ENCODE measurements around the gene MOXD1. TPM values are rescaled to one million over a fixed set of nuclear protein-coding genes. Genes with fewer than 3 reads are reported as not detected.
A peak's percentile ranks its signal among the peaks of the same experiment; 100 is the strongest.

MOXD1 gene
- total RNA-seq (not detected), polyA plus RNA-seq (not detected), total RNA-seq (not detected)

DNA sequence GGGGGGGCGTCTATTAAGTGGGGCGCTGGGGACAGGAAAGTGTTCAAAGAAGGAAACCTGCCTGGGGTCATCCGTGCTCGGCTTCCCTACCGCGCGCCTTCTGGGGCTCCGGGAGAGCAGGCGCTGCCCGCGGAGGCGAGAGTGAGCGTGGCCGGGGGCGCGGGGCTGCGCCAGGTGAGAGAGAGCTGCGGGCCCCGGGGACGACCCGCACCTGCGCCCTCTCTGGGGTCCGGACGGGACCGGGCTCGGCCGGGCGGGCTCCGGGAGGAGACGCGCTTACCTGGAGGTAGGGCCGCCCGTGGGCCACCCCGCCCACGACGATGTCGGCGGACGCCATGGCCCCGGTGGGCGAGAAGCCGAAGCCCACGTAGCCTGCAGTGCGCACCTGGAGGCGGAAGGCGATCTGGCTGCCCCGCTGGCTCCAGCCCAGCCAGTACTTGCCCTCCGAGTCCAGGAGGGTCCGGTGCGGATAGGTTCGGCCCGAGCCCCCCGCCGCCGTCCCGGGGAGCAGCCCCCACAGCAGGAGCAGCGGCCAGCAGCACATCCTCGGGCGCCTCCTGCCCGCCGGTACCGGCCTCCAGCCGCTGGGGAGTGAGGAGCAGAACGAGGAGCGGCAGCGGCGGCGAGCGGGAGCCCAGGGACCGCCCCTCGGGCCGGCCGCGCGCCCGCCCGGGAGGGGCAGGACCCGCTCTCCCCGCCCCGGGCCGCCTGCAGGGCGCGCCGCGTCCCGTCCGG is at the start of gene MOXD1:
TSS of gene MOXD1 (minus strand) at position 593 of the 735 bp plus-strand sequence. CDS start at position 544, 49 bp downstream.
- DNase-seq (peak in 1 of 9 donors; percentile 6), ATAC-seq (peak; percentile 32)
- H3K27me3 ChIP-seq (ENCODE audit: control insufficient read depth in 2 of 2, insufficient read depth in 2 of 2, low read length in 2 of 2), result peaks cover 4% of the 10 kb centered on the region in 2 donors
- no peak within 1 kb of the TSS for H3K27ac ChIP-seq (ENCODE audit: low read depth, low read length)
- no peaks in the 10 kb centered on the region for H3K9me3 ChIP-seq (ENCODE audit: control insufficient read depth in 2 of 3, low read length in 3 of 3)
- peaks cover 62 to 85% (median 72%) of the 10 kb centered on the region in 5 donors for H3K27me3 Mint-ChIP-seq
- H3K4me1 Mint-ChIP-seq, result peaks cover 0 to 22% (median 15%) of the 10 kb centered on the region in 7 donors
- H3K4me3 Mint-ChIP-seq, result peak within 1 kb of the TSS; percentile 17 to 70 (median 50)
- H3K4me1 ChIP-seq (ENCODE audit: control insufficient read depth in 2 of 2, insufficient read depth in 2 of 2, low read length in 2 of 2), result no peaks in the 10 kb centered on the region
- no peak within 1 kb of the TSS for H3K4me3 ChIP-seq (ENCODE audit: low read length)
- H3K36me3 ChIP-seq (ENCODE audit: control insufficient read depth in 2 of 3, insufficient read depth in 3 of 3, low read length in 3 of 3), result no peaks in the 10 kb centered on the region
- ChIA-PET CTCF (no interaction called here), POLR2A (no interaction called here)
- H3K27ac Mint-ChIP-seq, result no peak within 1 kb of the TSS
- intact Hi-C loops (cut with micrococcal nuclease), result no loop called here
- H3K9me3 Mint-ChIP-seq, result peaks cover 0 to 11% (median 2%) of the 10 kb centered on the region in 11 donors
- H3K36me3 Mint-ChIP-seq, result peaks cover 0 to 4% (median 0%) of the 10 kb centered on the region in 5 donors

DNA sequence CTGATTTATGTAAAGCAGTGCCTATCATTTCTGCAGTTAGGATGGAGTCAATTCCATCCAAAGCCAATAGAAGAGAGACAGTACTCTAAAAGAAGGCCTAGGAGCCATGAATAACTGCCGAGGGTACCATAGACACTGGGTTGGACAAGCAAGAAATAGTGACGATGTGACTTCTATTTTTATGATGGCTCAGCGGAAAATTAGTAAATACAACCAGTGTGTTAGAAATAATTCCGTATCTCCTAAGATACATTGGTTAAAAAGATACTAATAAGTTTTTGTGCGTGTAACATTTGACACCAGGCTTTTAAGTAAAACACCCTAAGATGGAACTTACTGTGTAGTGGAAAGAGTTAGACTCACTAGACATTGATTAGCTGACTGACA is 45.6 kb upstream of the MOXD1 start:
- DNase-seq (no peak), ATAC-seq (no peak)
- no peak overlapping the region for H3K4me3 ChIP-seq (ENCODE audit: low read length)
- no peaks in the 10 kb centered on the region for H3K4me1 ChIP-seq (ENCODE audit: control insufficient read depth in 2 of 2, insufficient read depth in 2 of 2, low read length in 2 of 2)
- no peaks in the 10 kb centered on the region for H3K27me3 ChIP-seq (ENCODE audit: control insufficient read depth in 2 of 2, insufficient read depth in 2 of 2, low read length in 2 of 2)
- no peaks in the 10 kb centered on the region for H3K27me3 Mint-ChIP-seq
- POLR2A ChIA-PET, result no interaction called here
- no peak overlapping the region for H3K27ac Mint-ChIP-seq
- peaks cover 0 to 5% (median 0%) of the 10 kb centered on the region in 3 experiments for H3K9me3 ChIP-seq (ENCODE audit: control insufficient read depth in 2 of 3, low read length in 3 of 3)
- H3K4me1 Mint-ChIP-seq, result no peaks in the 10 kb centered on the region
- H3K9me3 Mint-ChIP-seq, result peaks cover 0 to 24% (median 5%) of the 10 kb centered on the region in 11 donors
- intact Hi-C loops (cut with micrococcal nuclease), result no loop called here
- peaks cover 0 to 21% (median 15%) of the 10 kb centered on the region in 5 donors for H3K36me3 Mint-ChIP-seq
- no peak overlapping the region for H3K4me3 Mint-ChIP-seq
- H3K36me3 ChIP-seq (ENCODE audit: control insufficient read depth in 2 of 3, insufficient read depth in 3 of 3, low read length in 3 of 3), result no peaks in the 10 kb centered on the region
- no peak overlapping the region for H3K27ac ChIP-seq (ENCODE audit: low read depth, low read length)
- CTCF ChIA-PET, result interaction anchor here (0.7 kb wide), 1 partner anchor 1570 kb away, joined by 3 read pairs; no protein-coding TSS in a partner anchor

DNA sequence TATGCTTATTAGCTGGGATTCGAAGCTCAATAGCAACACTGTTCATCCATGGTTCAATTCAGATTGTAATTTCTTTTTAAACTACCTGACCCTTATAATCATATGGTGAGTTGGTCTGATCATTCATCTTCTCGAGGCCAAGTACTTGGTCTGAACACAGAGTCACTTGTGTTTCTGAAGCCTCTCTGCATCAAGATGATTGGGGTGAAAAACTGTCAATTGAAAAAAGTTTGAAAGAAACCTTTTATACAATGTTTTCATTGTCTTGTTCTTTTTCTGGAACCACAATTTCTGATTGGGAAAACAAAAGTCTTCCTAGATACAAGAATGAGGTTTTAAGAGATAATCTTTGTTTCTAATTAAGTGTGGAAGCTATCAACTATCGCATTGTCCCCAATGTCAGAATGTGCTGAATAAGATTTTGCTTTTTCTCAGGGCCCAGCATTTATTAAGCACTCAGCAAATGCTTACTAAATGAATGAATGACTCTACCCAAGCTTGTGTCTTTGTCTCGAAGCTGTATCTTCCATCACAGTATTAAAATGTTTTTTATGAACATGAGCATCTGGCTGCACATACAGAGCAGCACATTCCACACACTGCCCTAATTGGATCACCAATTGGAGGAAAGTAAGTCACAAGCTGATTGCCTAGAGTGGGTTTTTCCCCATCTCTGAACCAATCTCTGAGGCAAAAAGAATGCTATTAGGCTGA is 45.0 kb upstream of the MOXD1 start:
- Histone ChIP-seq H3K4me1 (ENCODE audit: control insufficient read depth in 2 of 2, insufficient read depth in 2 of 2, low read length in 2 of 2) (no peaks in the 10 kb centered on the region), H3K27ac (ENCODE audit: low read depth, low read length) (no peak overlapping the region), H3K4me3 (ENCODE audit: low read length) (no peak overlapping the region), H3K9me3 (ENCODE audit: control insufficient read depth in 2 of 3, low read length in 3 of 3) (peaks cover 0 to 6% (median 0%) of the 10 kb centered on the region in 3 experiments), H3K36me3 (ENCODE audit: control insufficient read depth in 2 of 3, insufficient read depth in 3 of 3, low read length in 3 of 3) (no peaks in the 10 kb centered on the region), H3K27me3 (ENCODE audit: control insufficient read depth in 2 of 2, insufficient read depth in 2 of 2, low read length in 2 of 2) (no peaks in the 10 kb centered on the region)
- no peaks in the 10 kb centered on the region for H3K27me3 Mint-ChIP-seq
- intact Hi-C loops (cut with micrococcal nuclease), result no loop called here
- ChIA-PET CTCF (no interaction called here), POLR2A (no interaction called here)
- peaks cover 0 to 16% (median 9%) of the 10 kb centered on the region in 5 donors for H3K36me3 Mint-ChIP-seq
- H3K4me1 Mint-ChIP-seq, result no peaks in the 10 kb centered on the region
- no peak for DNase-seq
- H3K9me3 Mint-ChIP-seq, result peaks cover 0 to 29% (median 8%) of the 10 kb centered on the region in 11 donors
- no peak overlapping the region for H3K27ac Mint-ChIP-seq
- no peak overlapping the region for H3K4me3 Mint-ChIP-seq
- no peak for ATAC-seq

DNA sequence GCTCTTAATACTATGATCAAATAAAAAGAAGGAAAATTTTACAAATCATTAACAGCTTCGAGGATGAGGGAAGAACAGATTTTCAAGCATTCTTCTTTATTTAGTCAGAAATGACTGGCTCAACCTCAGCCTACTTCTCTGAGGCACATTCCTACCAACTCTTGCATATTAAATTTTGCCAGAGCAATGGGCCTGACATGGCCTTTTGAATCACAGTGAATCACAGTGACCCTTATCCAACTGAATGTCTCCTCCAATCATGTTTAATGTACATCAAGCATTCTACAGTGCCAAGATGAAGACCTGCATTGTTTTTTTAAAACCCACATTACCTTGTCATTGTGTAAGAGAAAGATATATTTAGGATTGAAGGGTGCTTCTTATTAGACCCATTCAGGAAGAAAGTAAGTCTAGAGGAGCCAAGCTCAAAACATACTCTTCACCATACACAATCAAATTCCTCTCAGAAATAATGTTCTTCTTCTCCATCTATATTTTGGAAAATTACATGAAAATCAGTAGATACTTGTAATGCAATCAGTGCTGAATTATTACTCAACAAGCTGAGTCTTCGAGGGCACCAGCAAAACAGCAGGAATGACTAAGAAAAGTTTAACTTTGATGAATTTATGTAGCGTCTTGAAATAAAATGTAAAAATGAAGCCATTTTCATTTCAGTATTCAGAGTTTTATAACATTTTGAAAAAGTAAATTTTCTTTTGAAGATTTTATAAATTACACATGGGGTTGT is 44.1 kb upstream of the MOXD1 start:
- peaks cover 0 to 37% (median 13%) of the 10 kb centered on the region in 11 donors for H3K9me3 Mint-ChIP-seq
- ChIA-PET CTCF (no interaction called here), POLR2A (no interaction called here)
- Histone ChIP-seq H3K27me3 (ENCODE audit: control insufficient read depth in 2 of 2, insufficient read depth in 2 of 2, low read length in 2 of 2) (no peaks in the 10 kb centered on the region), H3K36me3 (ENCODE audit: control insufficient read depth in 2 of 3, insufficient read depth in 3 of 3, low read length in 3 of 3) (no peaks in the 10 kb centered on the region), H3K4me1 (ENCODE audit: control insufficient read depth in 2 of 2, insufficient read depth in 2 of 2, low read length in 2 of 2) (no peaks in the 10 kb centered on the region), H3K4me3 (ENCODE audit: low read length) (no peak overlapping the region), H3K27ac (ENCODE audit: low read depth, low read length) (no peak overlapping the region), H3K9me3 (ENCODE audit: control insufficient read depth in 2 of 3, low read length in 3 of 3) (peaks cover 0 to 11% (median 0%) of the 10 kb centered on the region in 3 experiments)
- peaks cover 0 to 9% (median 2%) of the 10 kb centered on the region in 5 donors for H3K36me3 Mint-ChIP-seq
- intact Hi-C loops (cut with micrococcal nuclease), result no loop called here
- ATAC-seq, result no peak
- no peak overlapping the region for H3K4me3 Mint-ChIP-seq
- no peak overlapping the region for H3K27ac Mint-ChIP-seq
- H3K4me1 Mint-ChIP-seq, result no peaks in the 10 kb centered on the region
- no peaks in the 10 kb centered on the region for H3K27me3 Mint-ChIP-seq
- no peak for DNase-seq

DNA sequence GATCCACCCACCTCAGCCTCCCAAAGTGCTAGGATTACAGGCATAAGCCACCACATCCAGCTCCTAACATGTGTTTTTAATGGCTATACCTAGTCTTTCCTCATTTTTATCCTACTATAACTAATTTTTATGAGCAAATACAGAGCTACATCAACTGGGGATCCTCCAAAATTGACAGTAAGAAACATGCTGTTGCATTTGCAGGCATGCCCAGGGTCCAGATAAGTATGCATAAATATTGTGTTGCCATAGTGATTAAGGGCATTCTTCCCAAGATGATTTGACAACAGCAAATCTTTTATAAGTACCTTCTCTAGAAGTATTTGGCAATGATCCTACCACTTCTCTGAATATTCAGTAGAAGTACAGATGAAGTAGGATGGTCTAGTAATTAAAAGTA is 41.9 kb upstream of the MOXD1 start:
- no peaks in the 10 kb centered on the region for H3K36me3 ChIP-seq (ENCODE audit: control insufficient read depth in 2 of 3, insufficient read depth in 3 of 3, low read length in 3 of 3)
- Mint-ChIP-seq H3K27me3 (no peaks in the 10 kb centered on the region), H3K4me3 (no peak overlapping the region), H3K9me3 (peaks cover 0 to 42% (median 22%) of the 10 kb centered on the region in 11 donors), H3K36me3 (no peaks in the 10 kb centered on the region), H3K4me1 (no peaks in the 10 kb centered on the region), H3K27ac (no peak overlapping the region)
- H3K4me1 ChIP-seq (ENCODE audit: control insufficient read depth in 2 of 2, insufficient read depth in 2 of 2, low read length in 2 of 2), result no peaks in the 10 kb centered on the region
- ChIA-PET CTCF (interaction anchor here (1.1 kb wide), 1 partner anchor 163 kb away, joined by 5 read pairs; no protein-coding TSS in a partner anchor), POLR2A (no interaction called here)
- no peak overlapping the region for H3K27ac ChIP-seq (ENCODE audit: low read depth, low read length)
- H3K4me3 ChIP-seq (ENCODE audit: low read length), result no peak overlapping the region
- intact Hi-C loops (cut with micrococcal nuclease), result no loop called here
- no peak for DNase-seq
- peaks cover 0 to 11% (median 0%) of the 10 kb centered on the region in 3 experiments for H3K9me3 ChIP-seq (ENCODE audit: control insufficient read depth in 2 of 3, low read length in 3 of 3)
- no peak for ATAC-seq
- H3K27me3 ChIP-seq (ENCODE audit: control insufficient read depth in 2 of 2, insufficient read depth in 2 of 2, low read length in 2 of 2), result no peaks in the 10 kb centered on the region

DNA sequence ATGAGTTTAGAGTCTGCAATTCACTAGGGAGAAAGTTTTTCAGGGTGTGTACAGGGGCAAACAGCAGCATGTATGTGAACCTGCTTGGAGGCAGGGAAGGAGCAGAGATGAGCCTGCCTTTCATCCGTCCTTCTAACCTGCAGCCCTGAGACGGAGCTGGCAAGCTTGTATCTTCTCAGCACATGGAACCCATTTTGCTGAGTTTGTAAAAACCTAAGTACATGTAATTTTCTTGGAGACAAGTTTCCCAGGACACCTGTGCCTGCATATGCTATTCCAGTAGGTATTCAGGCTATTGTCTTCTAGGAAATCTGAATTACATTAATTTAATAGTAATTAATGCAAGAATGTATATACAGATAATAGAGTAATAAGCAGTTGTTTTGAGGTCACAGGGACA is 28.8 kb upstream of the MOXD1 start:
- Mint-ChIP-seq H3K27me3 (peaks cover 5 to 46% (median 45%) of the 10 kb centered on the region in 5 donors), H3K9me3 (peaks cover 0 to 7% (median 0%) of the 10 kb centered on the region in 11 donors), H3K4me1 (no peaks in the 10 kb centered on the region), H3K4me3 (no peak overlapping the region), H3K36me3 (peaks cover 0 to 3% (median 0%) of the 10 kb centered on the region in 5 donors), H3K27ac (no peak overlapping the region)
- ChIA-PET CTCF (no interaction called here), POLR2A (no interaction called here)
- DNase-seq, result no peak
- no peaks in the 10 kb centered on the region for H3K36me3 ChIP-seq (ENCODE audit: control insufficient read depth in 2 of 3, insufficient read depth in 3 of 3, low read length in 3 of 3)
- ATAC-seq, result no peak
- H3K27me3 ChIP-seq (ENCODE audit: control insufficient read depth in 2 of 2, insufficient read depth in 2 of 2, low read length in 2 of 2), result no peaks in the 10 kb centered on the region
- intact Hi-C loops (cut with micrococcal nuclease), result no loop called here
- H3K4me1 ChIP-seq (ENCODE audit: control insufficient read depth in 2 of 2, insufficient read depth in 2 of 2, low read length in 2 of 2), result no peaks in the 10 kb centered on the region
- H3K27ac ChIP-seq (ENCODE audit: low read depth, low read length), result no peak overlapping the region
- no peak overlapping the region for H3K4me3 ChIP-seq (ENCODE audit: low read length)
- H3K9me3 ChIP-seq (ENCODE audit: control insufficient read depth in 2 of 3, low read length in 3 of 3), result no peaks in the 10 kb centered on the region

All from naive thymus-derived CD4-positive, alpha-beta T cell (primary cell).